HepG2 (cell line): Measurements from ENCODE around the gene FSIP1. TPM values are rescaled to one million over a fixed set of nuclear protein-coding genes. Genes with fewer than 3 reads are reported as not detected.
A peak's percentile ranks its signal among the peaks of the same experiment; 100 is the strongest.

Experiments
- ATAC-seq: fragments of 200-7000 bp; cut with Tn5 transposase; 3 replicates; pipeline ENCODE4 v1.9.1; 2020; ENCODE audit warnings: mild to moderate bottlenecking, moderate library complexity
- BruUV-seq: library from RNA; stranded (reverse); fragments of 400-500 nt; replicated peaks from 2 replicates; lab custom pipeline; 2021; lab: Mats Ljungman, UMichigan
- CTCF ChIA-PET: fragments of 300-600 bp; formaldehyde crosslinking; extraction: SDS; loops from one replicate; lab custom pipeline; 2021; ENCODE audit warnings: low total read pairs, inconsistent platforms, low intra/inter-chr PET ratio; lab: Yijun Ruan, JAX
- POLR2A ChIA-PET: fragments of 350-600 bp; sonication (Branson Sonifier 250); formaldehyde crosslinking; loops from one replicate; lab custom pipeline; 2020; ENCODE audit warnings: antibody characterized with exemption, inconsistent platforms; lab: Yijun Ruan, JAX
- DNase-seq: peaks from one replicate; pipeline ENCODE4 v3.0.0-alpha.2; 2015; ENCODE audit warnings: low spot score
- FAIRE-seq: peaks from 3 replicates; lab custom pipeline; 2011; peaks lifted over from hg19 to GRCh38; lab: Jason Lieb, UNC
- H2AFZ ChIP-seq: one replicate; pipeline ENCODE4 v1.6.1; 2011; ENCODE audit warnings: low read length, inconsistent platforms
- H3K27ac ChIP-seq: fragments of 300-600 bp; 3 replicates; pipeline ENCODE4 v1.8.0; 2011; ENCODE audit warnings: mixed run types, mild to moderate bottlenecking, mixed read lengths, low read length, inconsistent platforms; ENCODE audit not compliant: insufficient read depth; ENCODE audit errors: extremely low read length
- H3K27me3 ChIP-seq, 2 experiments: fragments of 200-600 bp in 1 of 2; 2 replicates in 1 of 2; 3 replicates in 1 of 2; pipeline versions ENCODE4 v1.6.0 to v1.8.0; 2011; ENCODE audit warnings: low read length in 2 of 2, mild to moderate bottlenecking in 2 of 2, moderate library complexity in 2 of 2, inconsistent platforms in 1 of 2; ENCODE audit not compliant: insufficient read depth in 2 of 2, control insufficient read depth in 1 of 2
- H3K36me3 ChIP-seq, 2 experiments: fragments of 200-600 bp in 1 of 2; replicated peaks in 1 of 2; 2 replicates in 1 of 2; 3 replicates in 1 of 2; pipeline versions ENCODE4 v1.5.1 to v1.8.0; 2011; ENCODE audit warnings: low read length in 2 of 2, inconsistent platforms in 1 of 2; ENCODE audit not compliant: insufficient read depth in 2 of 2, control insufficient read depth in 1 of 2
- H3K4me1 ChIP-seq: 2 replicates; pipeline ENCODE4 v1.5.1; 2012; ENCODE audit warnings: low read length, inconsistent platforms; ENCODE audit not compliant: insufficient read depth
- H3K4me2 ChIP-seq: 2 replicates; pipeline ENCODE4 v1.6.0; 2011; ENCODE audit warnings: low read depth, low read length, inconsistent platforms
- H3K4me3 ChIP-seq, 3 experiments: fragments of 200-600 bp in 1 of 3; sonication (generic), shearing (Covaris generic) in 1 of 3; replicated peaks in 1 of 3; 2 replicates each; pipeline ENCODE4 v1.5.1; 2011 to 2016; ENCODE audit warnings: low read length in 3 of 3, inconsistent platforms in 2 of 3, low read depth in 2 of 3, mild to moderate bottlenecking in 2 of 3, control low read depth in 1 of 3, mixed read lengths in 1 of 3; ENCODE audit not compliant: insufficient read depth in 1 of 3
- H3K79me2 ChIP-seq: one replicate; pipeline ENCODE4 v1.6.1; 2011; ENCODE audit warnings: low read length, inconsistent platforms; ENCODE audit not compliant: insufficient read depth
- H3K9ac ChIP-seq: 2 replicates; pipeline ENCODE4 v1.6.0; 2011; ENCODE audit warnings: mild to moderate bottlenecking, low read depth, low read length, inconsistent platforms; ENCODE audit not compliant: insufficient read depth
- H3K9me3 ChIP-seq: 2 replicates; pipeline ENCODE4 v1.5.1; 2012; ENCODE audit warnings: mild to moderate bottlenecking, low read length
- H4K20me1 ChIP-seq: 2 replicates; pipeline ENCODE4 v1.6.0; 2011; ENCODE audit warnings: inconsistent platforms, mild to moderate bottlenecking, low read length, moderate library complexity; ENCODE audit not compliant: insufficient read depth
- ARHGAP35 ChIP-seq: sonication (generic); formaldehyde crosslinking; IDR thresholded peaks from 2 replicates; pipeline ENCODE4 v1.9.0; 2022; ENCODE audit warnings: mild to moderate bottlenecking, inconsistent platforms, moderate library complexity, missing genetic modification reagents, borderline replicate concordance
- ATF1 ChIP-seq: IDR thresholded peaks from 2 replicates; pipeline ENCODE4 v1.6.1; 2016; ENCODE audit warnings: mild to moderate bottlenecking, control low read depth
- HIVEP1 ChIP-seq: sonication (generic); formaldehyde crosslinking; IDR thresholded peaks from 2 replicates; pipeline ENCODE4 v1.4.0; 2020; ENCODE audit warnings: mild to moderate bottlenecking, missing genetic modification reagents
- HOXA9 ChIP-seq: sonication (generic); formaldehyde crosslinking; IDR thresholded peaks from 2 replicates; pipeline ENCODE4 v1.8.1; 2022; ENCODE audit warnings: missing genetic modification reagents, mild to moderate bottlenecking, moderate library complexity, borderline replicate concordance
- KDM3A ChIP-seq: IDR thresholded peaks from 2 replicates; pipeline ENCODE4 v1.6.1; 2018; ENCODE audit warnings: low read depth, missing compliant biosample characterization
- NFKBIZ ChIP-seq: IDR thresholded peaks from 2 replicates; pipeline ENCODE4 v1.6.1; 2018; ENCODE audit warnings: missing genetic modification reagents, missing compliant biosample characterization
- NR2C2 ChIP-seq: sonication (generic); formaldehyde crosslinking; IDR thresholded peaks from 2 replicates; pipeline ENCODE4 v1.4.0; 2020; ENCODE audit warnings: missing genetic modification reagents, mild to moderate bottlenecking, moderate library complexity, borderline replicate concordance
- RBM39 ChIP-seq: fragments of 200-400 bp; formaldehyde crosslinking; IDR thresholded peaks from one replicate; pipeline ENCODE4 v1.6.1; 2018; ENCODE audit warnings: antibody characterized with exemption, mild to moderate bottlenecking, low read depth, low read length; ENCODE audit not compliant: poor library complexity, severe bottlenecking
- REL ChIP-seq: sonication (generic); formaldehyde crosslinking; conservative IDR thresholded peaks from 2 replicates; pipeline ENCODE4 v1.8.0; 2022; ENCODE audit warnings: mild to moderate bottlenecking, missing genetic modification reagents, moderate library complexity
- SOX13 ChIP-seq, 3 experiments: fragments of 450-650 bp in 1 of 3; sonication (generic) in 1 of 3; formaldehyde crosslinking in 1 of 3; IDR thresholded peaks in 2 of 3; conservative IDR thresholded peaks in 1 of 3; 2 replicates each; pipeline versions ENCODE4 v1.5.0 to v1.6.1; 2016 to 2020; ENCODE audit warnings: antibody characterized with exemption in 1 of 3, mild to moderate bottlenecking in 1 of 3, missing compliant biosample characterization in 1 of 3, missing genetic modification reagents in 1 of 3, moderate library complexity in 1 of 3
- SRF ChIP-seq: IDR thresholded peaks from 2 replicates; pipeline ENCODE4 v1.6.1; 2011; ENCODE audit warnings: mild to moderate bottlenecking, low read depth, low read length, moderate library complexity
- ZBTB49 ChIP-seq: sonication (generic); formaldehyde crosslinking; IDR thresholded peaks from 2 replicates; pipeline ENCODE4 v1.4.0; 2020; ENCODE audit warnings: missing genetic modification reagents, borderline replicate concordance
- ZNF367 ChIP-seq: sonication (generic); formaldehyde crosslinking; IDR thresholded peaks from 2 replicates; pipeline ENCODE4 v1.4.0; 2020; ENCODE audit warnings: missing genetic modification reagents, borderline replicate concordance
- ZNF382 ChIP-seq: sonication (generic); formaldehyde crosslinking; IDR thresholded peaks from 2 replicates; pipeline ENCODE4 v1.5.0; 2020; ENCODE audit warnings: missing genetic modification reagents, mild to moderate bottlenecking, borderline replicate concordance
- ZNF724P ChIP-seq: sonication (generic); formaldehyde crosslinking; IDR thresholded peaks from 2 replicates; pipeline ENCODE4 v1.8.0; 2022; ENCODE audit warnings: missing genetic modification reagents, borderline replicate concordance
- WGBS: methylation state at CpG from one replicate; pipeline ENCODE4 v1.1.6; 2017; ENCODE audit warnings: low lambda C conversion rate; 5-methylcytosine and 5-hydroxymethylcytosine counted together
- in situ Hi-C: cut with HindIII; loops from 2 replicates; pipeline ENCODE4 v1.10.0; 2017; ENCODE audit warnings: low pct_unique_long_range_greater_than_20kb; ENCODE audit not compliant: extremely low pct_ligation_motif_present
- intact Hi-C: fragments of 100-400 bp; cut with micrococcal nuclease; formaldehyde crosslinking; loops from one replicate; pipeline ENCODE4 v1.10.0; 2022; ENCODE audit not compliant: unreplicated experiment
- polyA plus RNA-seq, 8 experiments: library from polyadenylated mRNA; depleted of rRNA in 3 of 8; stranded (reverse) in 7 of 8; unstranded in 1 of 8; fragments of >200 nt; fragmentation: Illumina TruSeq in 4 of 8; extraction: Trizol in 4 of 8; gene quantifications; 2 replicates each; pipeline versions ENCODE4 v1.2.1 to v1.2.3, GENCODE V29; 2011 to 2016; ENCODE audit warnings: low read depth in 4 of 8, missing spikeins in 1 of 8, mixed read lengths in 1 of 8; ENCODE audit not compliant: insufficient read depth in 1 of 8
- total RNA-seq, 5 experiments: library from RNA; depleted of rRNA; stranded (reverse); fragments of >200 nt; fragmentation: Illumina TruSeq; extraction: Trizol; gene quantifications; 2 replicates each; pipeline ENCODE4 v1.2.3, GENCODE V29; 2016; ENCODE audit warnings: low read depth in 1 of 5
- TF ChIP-seq, protein P1 (sequence below): IDR thresholded peaks from 2 replicates; pipeline ENCODE4 v1.6.1; 2012; ENCODE audit warnings: inconsistent platforms
- TF ChIP-seq, protein P2 (sequence below): sonication (generic); formaldehyde crosslinking; IDR thresholded peaks from 2 replicates; pipeline ENCODE4 v1.5.0; 2020; ENCODE audit warnings: mild to moderate bottlenecking, missing genetic modification reagents, moderate library complexity

The FSIP1 gene
- total and polyA plus RNA-seq, 2 of the 13 experiments (the other 11 are each of a cell fraction or from before 2014, with no cell fraction given), result 0.18 TPM; not detected in 1

GRCh38 chr15:39778021-39778420 is 4.6 kb downstream of the FSIP1 start:
- Histone ChIP-seq H3K27ac (no peak overlapping the region), H3K27me3 (no peaks in the 10 kb centered on the region; a peak in 2 of 5 replicates), H3K9ac (no peak overlapping the region), H3K4me3 (no peak overlapping the region), H2AFZ (no peak overlapping the region), H3K4me2 (0 out of 2 replicates have a peak overlapping the region, but pooled peaks have one; percentile 10), H3K36me3 (no peaks in the 10 kb centered on the region), H3K9me3 (no peaks in the 10 kb centered on the region), H3K79me2 (no peaks in the 10 kb centered on the region), H4K20me1 (no peaks in the 10 kb centered on the region), H3K4me1 (peaks cover 24% of the 10 kb centered on the region)
- CTCF ChIA-PET, result no interaction called here
- no TSS peak for BruUV-seq
- FAIRE-seq (no peak), DNase-seq (no peak), ATAC-seq (no peak)
- intact Hi-C loops, result no loop called here
- in situ Hi-C loops, result no loop called here
- 62% methylated on average over 3 of the region's 3 CpGs for WGBS
- POLR2A ChIA-PET, result no interaction called here
- TF ChIP-seq NFKBIZ (CRISPR knock-in tag), result no peak
- no peak for TF ChIP-seq ATF1
- no peak for TF ChIP-seq RBM39
- TF ChIP-seq HOXA9 (CRISPR knock-in tag), result no peak
- TF ChIP-seq REL (CRISPR knock-in tag), result no peak
- TF ChIP-seq NR2C2 (CRISPR knock-in tag), result no peak
- TF ChIP-seq, protein P1, sequence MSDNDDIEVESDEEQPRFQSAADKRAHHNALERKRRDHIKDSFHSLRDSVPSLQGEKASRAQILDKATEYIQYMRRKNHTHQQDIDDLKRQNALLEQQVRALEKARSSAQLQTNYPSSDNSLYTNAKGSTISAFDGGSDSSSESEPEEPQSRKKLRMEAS, result no peak
- TF ChIP-seq ARHGAP35, result no peak
- no peak for TF ChIP-seq ZNF367 (CRISPR knock-in tag)
- no peak for TF ChIP-seq ZNF382 (CRISPR knock-in tag)
- no peak for TF ChIP-seq SRF
- no peak for TF ChIP-seq ZNF724P
- no peak for TF ChIP-seq HIVEP1 (CRISPR knock-in tag)
- TF ChIP-seq KDM3A (CRISPR knock-in tag), result no peak
- TF ChIP-seq ZBTB49 (CRISPR knock-in tag), result no peak
- no peak for TF ChIP-seq SOX13 (IDR thresholded peaks at IDR 0.05)
- TF ChIP-seq SOX13 (CRISPR knock-in tag; conservative IDR thresholded peaks at IDR 0.05 in 1 of 2, IDR thresholded peaks at IDR 0.05 in 1 of 2), result no peak
- TF ChIP-seq, protein P2, sequence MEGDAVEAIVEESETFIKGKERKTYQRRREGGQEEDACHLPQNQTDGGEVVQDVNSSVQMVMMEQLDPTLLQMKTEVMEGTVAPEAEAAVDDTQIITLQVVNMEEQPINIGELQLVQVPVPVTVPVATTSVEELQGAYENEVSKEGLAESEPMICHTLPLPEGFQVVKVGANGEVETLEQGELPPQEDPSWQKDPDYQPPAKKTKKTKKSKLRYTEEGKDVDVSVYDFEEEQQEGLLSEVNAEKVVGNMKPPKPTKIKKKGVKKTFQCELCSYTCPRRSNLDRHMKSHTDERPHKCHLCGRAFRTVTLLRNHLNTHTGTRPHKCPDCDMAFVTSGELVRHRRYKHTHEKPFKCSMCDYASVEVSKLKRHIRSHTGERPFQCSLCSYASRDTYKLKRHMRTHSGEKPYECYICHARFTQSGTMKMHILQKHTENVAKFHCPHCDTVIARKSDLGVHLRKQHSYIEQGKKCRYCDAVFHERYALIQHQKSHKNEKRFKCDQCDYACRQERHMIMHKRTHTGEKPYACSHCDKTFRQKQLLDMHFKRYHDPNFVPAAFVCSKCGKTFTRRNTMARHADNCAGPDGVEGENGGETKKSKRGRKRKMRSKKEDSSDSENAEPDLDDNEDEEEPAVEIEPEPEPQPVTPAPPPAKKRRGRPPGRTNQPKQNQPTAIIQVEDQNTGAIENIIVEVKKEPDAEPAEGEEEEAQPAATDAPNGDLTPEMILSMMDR (CRISPR knock-in tag), result no peak
